B cell (primary cell): ENCODE measurements around the gene DENND1A. TPM values are rescaled to one million over a fixed set of nuclear protein-coding genes. Genes with fewer than 3 reads are reported as not detected.

Source experiments
- ATAC-seq: fragments of 200-7000 bp; cut with Tn5 transposase; one replicate; pipeline ENCODE4 v1.10.0; 2021; ENCODE audit warnings: low read depth, mild to moderate bottlenecking, moderate number of reproducible peaks, moderate library complexity
- CTCF ChIA-PET: fragments of 350-600 bp; sonication (Branson Sonifier 250); formaldehyde crosslinking; loops from one replicate; lab custom pipeline; 2021; ENCODE audit warnings: antibody characterized with exemption, inconsistent platforms; lab: Charles Lee
- POLR2A ChIA-PET: fragments of 350-600 bp; sonication (Branson Sonifier 250); formaldehyde crosslinking; loops from one replicate; lab custom pipeline; 2021; ENCODE audit warnings: antibody characterized with exemption; lab: Charles Lee
- DNase-seq: peaks from one replicate; pipeline ENCODE4 v3.0.0; 2013
- H2AFZ ChIP-seq: 2 replicates; pipeline ENCODE4 v1.6.1; 2012; ENCODE audit warnings: mild to moderate bottlenecking, low read depth, low read length; ENCODE audit not compliant: insufficient read depth, poor library complexity, severe bottlenecking
- H3K27ac ChIP-seq, 2 donors: 1 replicate in 1 of 2; 2 replicates in 1 of 2; pipeline ENCODE4 v1.5.1; 2012 to 2013; ENCODE audit warnings: low read length in 2 of 2, mild to moderate bottlenecking in 2 of 2, moderate library complexity in 1 of 2
- H3K27me3 ChIP-seq, 4 experiments: fragments of 200-600 bp in 1 of 4; sonication (generic) in 1 of 4; replicated peaks in 1 of 4; 1 replicate in 2 of 4; 2 replicates in 2 of 4; pipeline versions ENCODE4 v1.6.1 to v1.7.0; 2013 to 2016; ENCODE audit warnings: low read length in 3 of 4, mild to moderate bottlenecking in 2 of 4, mixed read lengths in 1 of 4, moderate library complexity in 1 of 4; ENCODE audit not compliant: insufficient read depth in 4 of 4, control insufficient read depth in 3 of 4; ENCODE audit errors: control extremely low read depth in 1 of 4
- H3K36me3 ChIP-seq, 2 experiments: replicated peaks in 1 of 2; 1 replicate in 1 of 2; 2 replicates in 1 of 2; pipeline versions ENCODE4 v1.6.1 to v1.7.1; 2013; ENCODE audit warnings: low read length in 1 of 2; ENCODE audit not compliant: insufficient read depth in 2 of 2, control insufficient read depth in 1 of 2; ENCODE audit errors: control extremely low read depth in 1 of 2, extremely low read depth in 1 of 2
- H3K4me1 ChIP-seq, 2 donors: fragments of 200-600 bp in 1 of 2; sonication (generic) in 1 of 2; 1 replicate in 1 of 2; 2 replicates in 1 of 2; pipeline versions ENCODE4 v1.5.1 to v1.6.1; 2013 to 2017; ENCODE audit warnings: low read length in 2 of 2; ENCODE audit not compliant: control insufficient read depth in 2 of 2, insufficient read depth in 2 of 2
- H3K4me2 ChIP-seq: replicated peaks from 2 replicates; pipeline ENCODE3; 2012; ENCODE audit warnings: mild to moderate bottlenecking, low read depth, low read length; ENCODE audit not compliant: poor library complexity, severe bottlenecking
- H3K4me3 ChIP-seq, 5 experiments: fragments of 200-600 bp in 1 of 5; sonication (generic) in 1 of 5; 1 replicate in 3 of 5; 2 replicates in 2 of 5; pipeline versions ENCODE4 v1.5.1 to v1.7.0; 2011 to 2016; ENCODE audit warnings: low read length in 4 of 5, mild to moderate bottlenecking in 4 of 5, low read depth in 2 of 5, control low read depth in 1 of 5, moderate library complexity in 1 of 5; ENCODE audit not compliant: insufficient read depth in 1 of 5; ENCODE audit errors: control extremely low read depth in 1 of 5, extremely low read depth in 1 of 5
- H3K79me2 ChIP-seq: fragments of 200-600 bp; sonication (generic); one replicate; pipeline ENCODE4 v1.6.0; 2016; ENCODE audit warnings: low read length; ENCODE audit not compliant: control insufficient read depth, insufficient read depth
- H3K9ac ChIP-seq: fragments of 200-600 bp; sonication (generic); 2 replicates; pipeline ENCODE4 v1.6.1; 2017; ENCODE audit warnings: mild to moderate bottlenecking, low read length, moderate library complexity
- H3K9me3 ChIP-seq, 3 donors: one replicate each; pipeline versions ENCODE4 v1.6.1 to v1.7.1; 2013; ENCODE audit warnings: low read length in 2 of 3; ENCODE audit not compliant: control insufficient read depth in 2 of 3, insufficient read depth in 1 of 3; ENCODE audit errors: control extremely low read depth in 1 of 3
- H4K20me1 ChIP-seq: 2 replicates; pipeline ENCODE4 v1.6.0; 2012; ENCODE audit warnings: mild to moderate bottlenecking, low read length; ENCODE audit not compliant: insufficient read depth, control insufficient read depth, poor library complexity, severe bottlenecking
- H3K27ac Mint-ChIP-seq: one replicate; pipeline ENCODE4 v1.8.0; 2021; ENCODE audit warnings: mixed read lengths
- H3K27me3 Mint-ChIP-seq: one replicate; pipeline ENCODE4 v1.8.0; 2021; ENCODE audit warnings: mixed read lengths
- H3K4me1 Mint-ChIP-seq: one replicate; pipeline ENCODE4 v1.8.0; 2021; ENCODE audit warnings: mixed read lengths
- H3K4me3 Mint-ChIP-seq: one replicate; pipeline ENCODE4 v1.8.0; 2021; ENCODE audit warnings: mixed read lengths
- H3K9me3 Mint-ChIP-seq: one replicate; pipeline ENCODE4 v1.8.0; 2022; ENCODE audit warnings: mixed read lengths; ENCODE audit not compliant: insufficient read depth
- EZH2 ChIP-seq: IDR thresholded peaks from 2 replicates; pipeline ENCODE4 v1.6.1; 2012; ENCODE audit warnings: borderline replicate concordance, low read depth, mild to moderate bottlenecking, moderate library complexity, low read length; ENCODE audit not compliant: insufficient read depth, poor library complexity, severe bottlenecking
- WGBS: methylation state at CpG from one replicate; pipeline ENCODE4 v1.1.5; 2013; ENCODE audit warnings: missing lambda C conversion rate; ENCODE audit not compliant: insufficient coverage; 5-methylcytosine and 5-hydroxymethylcytosine counted together
- intact Hi-C: fragments of 100-400 bp; cut with micrococcal nuclease; formaldehyde crosslinking; loops from one replicate; pipeline ENCODE4 v1.10.0; 2022
- polyA plus RNA-seq: library from polyadenylated mRNA; depleted of rRNA; stranded (reverse); fragments of >200 nt; gene quantifications from 2 replicates; pipeline ENCODE4 v1.2.3, GENCODE V29; 2012
- total RNA-seq, 2 donors: library from RNA; stranded (reverse); fragments of 120-200 nt in 1 of 2; gene quantifications; 1 replicate in 1 of 2; 2 replicates in 1 of 2; pipeline versions ENCODE4 v1.2.3 to v1.2.4, GENCODE V29; 2013 to 2022
- TF ChIP-seq, protein P1 (sequence below): fragments of 200-600 bp; IDR thresholded peaks from one replicate; pipeline ENCODE4 v1.8.0; 2022; ENCODE audit warnings: antibody characterized with exemption, mild to moderate bottlenecking

DENND1A gene
- total and polyA plus RNA-seq, 2 donors (not counting 1 experiment from before 2014, with no cell fraction given): 10.8 to 26.0 TPM

DNA sequence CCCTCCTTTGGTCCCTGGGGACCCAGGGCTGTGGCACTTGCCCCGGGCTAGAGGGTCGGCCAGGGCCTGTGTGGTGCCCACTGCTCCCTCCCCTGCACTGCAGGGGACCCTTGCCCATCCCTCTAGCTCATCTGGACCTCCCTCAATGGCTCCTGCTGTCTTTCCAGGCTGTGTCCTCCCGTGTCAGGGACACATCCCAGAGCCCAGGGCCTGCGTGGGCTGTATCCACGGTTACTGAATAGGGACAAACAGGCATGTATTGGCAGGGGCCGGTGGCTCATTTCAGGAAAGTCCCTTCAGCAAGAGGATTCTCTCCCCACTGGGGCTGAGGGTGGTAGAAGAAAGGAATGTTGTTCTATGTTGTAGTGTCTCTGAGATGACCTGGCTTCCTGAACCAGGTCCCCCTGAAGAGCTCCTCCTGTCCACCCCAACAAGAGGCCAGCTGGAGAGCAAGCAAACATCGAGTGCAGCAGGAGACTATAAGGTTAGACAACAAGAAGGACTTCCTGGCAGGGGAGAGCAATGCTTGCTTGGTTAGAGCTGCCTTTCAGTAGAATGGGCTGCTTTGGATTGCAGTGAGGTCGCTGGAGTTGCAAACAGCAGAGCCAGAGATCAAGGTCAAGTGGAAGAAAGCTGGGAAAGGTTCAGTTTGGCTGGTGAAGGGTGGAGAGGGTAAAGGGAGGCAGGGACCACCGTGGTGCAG is 575.0 kb downstream of the DENND1A start:
- 72% methylated on average over 8 of the region's 9 CpGs for WGBS
- DNase-seq (no peak), ATAC-seq (no peak)
- POLR2A ChIA-PET: interaction anchor here (0.6 kb wide), 1 partner anchor 1004 kb away, joined by 7 read pairs; no protein-coding TSS in a partner anchor
- Mint-ChIP-seq H3K9me3 (no peaks in the 10 kb centered on the region), H3K27me3 (peaks cover 4% of the 10 kb centered on the region), H3K4me3 (no peak overlapping the region), H3K4me1 (peaks cover 29% of the 10 kb centered on the region), H3K27ac (peak overlapping the region; percentile 76)
- H3K4me2 ChIP-seq: no peak overlapping the region
- H3K4me3 ChIP-seq: no peak overlapping the region
- CTCF ChIA-PET: interaction anchor here (0.6 to 8.3 kb wide), 24 partner anchors 9 to 856 kb away, joined by 3 to 214 read pairs (median 3); no protein-coding TSS in a partner anchor
- no peak for TF ChIP-seq EZH2
- TF ChIP-seq, protein P1, sequence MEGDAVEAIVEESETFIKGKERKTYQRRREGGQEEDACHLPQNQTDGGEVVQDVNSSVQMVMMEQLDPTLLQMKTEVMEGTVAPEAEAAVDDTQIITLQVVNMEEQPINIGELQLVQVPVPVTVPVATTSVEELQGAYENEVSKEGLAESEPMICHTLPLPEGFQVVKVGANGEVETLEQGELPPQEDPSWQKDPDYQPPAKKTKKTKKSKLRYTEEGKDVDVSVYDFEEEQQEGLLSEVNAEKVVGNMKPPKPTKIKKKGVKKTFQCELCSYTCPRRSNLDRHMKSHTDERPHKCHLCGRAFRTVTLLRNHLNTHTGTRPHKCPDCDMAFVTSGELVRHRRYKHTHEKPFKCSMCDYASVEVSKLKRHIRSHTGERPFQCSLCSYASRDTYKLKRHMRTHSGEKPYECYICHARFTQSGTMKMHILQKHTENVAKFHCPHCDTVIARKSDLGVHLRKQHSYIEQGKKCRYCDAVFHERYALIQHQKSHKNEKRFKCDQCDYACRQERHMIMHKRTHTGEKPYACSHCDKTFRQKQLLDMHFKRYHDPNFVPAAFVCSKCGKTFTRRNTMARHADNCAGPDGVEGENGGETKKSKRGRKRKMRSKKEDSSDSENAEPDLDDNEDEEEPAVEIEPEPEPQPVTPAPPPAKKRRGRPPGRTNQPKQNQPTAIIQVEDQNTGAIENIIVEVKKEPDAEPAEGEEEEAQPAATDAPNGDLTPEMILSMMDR: no peak
- H3K79me2 ChIP-seq: no peaks in the 10 kb centered on the region
- H4K20me1 ChIP-seq: no peaks in the 10 kb centered on the region
- H3K27me3 ChIP-seq: peaks cover 0 to 4% (median 0%) of the 10 kb centered on the region in 4 experiments
- intact Hi-C loops: loop anchor here (1.0 to 10.0 kb wide), 3 partner anchors 30 to 360 kb away; no protein-coding TSS in a partner anchor
- no peak overlapping the region for H3K27ac ChIP-seq
- no peak overlapping the region for H2AFZ ChIP-seq
- H3K9ac ChIP-seq: no peak overlapping the region
- H3K9me3 ChIP-seq: no peaks in the 10 kb centered on the region
- H3K4me1 ChIP-seq: peaks cover 9 to 13% of the 10 kb centered on the region in 2 donors
- H3K36me3 ChIP-seq: no peaks in the 10 kb centered on the region
